Ureter (tissue), 1 donor: Measurements from ENCODE around the gene SUPT16H. TPM values are rescaled to one million over a fixed set of nuclear protein-coding genes. Genes with fewer than 3 reads are reported as not detected.
"Not testable (repeated sequence)": the region's sequence is repeated elsewhere in the genome, so short reads cannot be mapped to it uniquely, and the experiment has no call there.

ENCODE experiments used
- DNase-seq: peaks from one replicate; pipeline ENCODE4 v3.0.0-alpha.2; 2020; ENCODE audit warnings: low spot score
- total RNA-seq: library from RNA; stranded (reverse); gene quantifications from one replicate; pipeline ENCODE4 v1.2.4, GENCODE V29; 2023
- donor health status: DM: yes; HTN: yes; CAD: no.

SUPT16H gene
- 75.0 TPM for total RNA-seq

GRCh38 chr14:21383848-21384493 lies at the start of gene SUPT16H:
Gene SUPT16H, minus strand, starts transcription at chr14:21384019. Its CDS starts 92 bp downstream, at chr14:21383927.
- DNase-seq, result peak; percentile 95

- no peak for DNase-seq
Measured at GRCh38 chr14:21431126-21431525, 47.3 kb upstream of the SUPT16H start.

- DNase-seq, result no peak
Measured at GRCh38 chr14:21428930-21429329, 45.1 kb upstream of the SUPT16H start.

GRCh38 chr14:21426692-21427091 lies 42.9 kb upstream of the SUPT16H start:
- DNase-seq, result no peak

GRCh38 chr14:21419528-21419927 lies 35.7 kb upstream of the SUPT16H start:
- DNase-seq, result no peak

- DNase-seq, result no peak
Measured at GRCh38 chr14:21415329-21415728, 31.5 kb upstream of the SUPT16H start.

- no peak for DNase-seq
Measured at GRCh38 chr14:21414137-21414631, 30.4 kb upstream of the SUPT16H start.

GRCh38 chr14:21408147-21408546 lies 24.3 kb upstream of the SUPT16H start:
- no peak for DNase-seq

GRCh38 chr14:21406213-21406612 lies 22.4 kb upstream of the SUPT16H start:
- DNase-seq, result no peak

- no peak for DNase-seq
Measured at GRCh38 chr14:21405097-21405496, 21.3 kb upstream of the SUPT16H start.

GRCh38 chr14:21399311-21399870 lies 15.6 kb upstream of the SUPT16H start:
- no peak for DNase-seq

GRCh38 chr14:21398901-21399300 lies 15.1 kb upstream of the SUPT16H start:
- no peak for DNase-seq

GRCh38 chr14:21395450-21395849 lies 11.6 kb upstream of the SUPT16H start:
- no peak for DNase-seq

- no peak for DNase-seq
Measured at GRCh38 chr14:21385188-21385904, 1.5 kb upstream of the SUPT16H start.

- no peak for DNase-seq
Measured at GRCh38 chr14:21384494-21384851, 654 bp upstream of the SUPT16H start.

- no peak for DNase-seq
Measured at GRCh38 chr14:21382886-21383847, 652 bp downstream of the SUPT16H start.

GRCh38 chr14:21382095-21382494 lies 1.7 kb downstream of the SUPT16H start:
- DNase-seq, result no peak

GRCh38 chr14:21379338-21379737 lies 4.5 kb downstream of the SUPT16H start:
- no peak for DNase-seq

GRCh38 chr14:21373980-21374379 lies 9.8 kb downstream of the SUPT16H start:
- no peak for DNase-seq

- DNase-seq, result not testable (repeated sequence)
Measured at GRCh38 chr14:21372814-21373213, 11.0 kb downstream of the SUPT16H start.

GRCh38 chr14:21369949-21370679 lies 13.7 kb downstream of the SUPT16H start:
- no peak for DNase-seq
